GM18520 (cell line): Measurements from ENCODE around the gene AQP1.

Experiments
- ATAC-seq: cut with Tn5 transposase; IDR thresholded peaks from one replicate; pipeline ENCODE4 v1.9.1; 2021; ENCODE audit not compliant: unreplicated experiment

The AQP1 gene

GRCh38 chr7:30881448-30881847 lies 30.2 kb upstream of the AQP1 start:
- no peak for ATAC-seq

GRCh38 chr7:30884881-30885280 lies 26.8 kb upstream of the AQP1 start:
- ATAC-seq = no peak

GRCh38 chr7:30886608-30887011 lies 25.0 kb upstream of the AQP1 start:
- no peak for ATAC-seq

GRCh38 chr7:30887464-30887872 lies 24.2 kb upstream of the AQP1 start:
- no peak for ATAC-seq

- ATAC-seq = no peak
Measured at GRCh38 chr7:30888747-30889146, 22.9 kb upstream of the AQP1 start.

- no peak for ATAC-seq
Measured at GRCh38 chr7:30890226-30890625, 21.4 kb upstream of the AQP1 start.

- no peak for ATAC-seq
Measured at GRCh38 chr7:30893357-30893756, 18.3 kb upstream of the AQP1 start.

GRCh38 chr7:30894009-30894408 lies 17.6 kb upstream of the AQP1 start:
- no peak for ATAC-seq

- no peak for ATAC-seq
Measured at GRCh38 chr7:30894866-30895605, 16.6 kb upstream of the AQP1 start.

- no peak for ATAC-seq
Measured at GRCh38 chr7:30896036-30896435, 15.6 kb upstream of the AQP1 start.

- no peak for ATAC-seq
Measured at GRCh38 chr7:30896783-30897637, 14.6 kb upstream of the AQP1 start.

GRCh38 chr7:30897770-30898169 lies 13.9 kb upstream of the AQP1 start:
- no peak for ATAC-seq

GRCh38 chr7:30898411-30898810 lies 13.2 kb upstream of the AQP1 start:
- ATAC-seq = no peak

- ATAC-seq = no peak
Measured at GRCh38 chr7:30899066-30899465, 12.6 kb upstream of the AQP1 start.

GRCh38 chr7:30899630-30900029 lies 12.0 kb upstream of the AQP1 start:
- no peak for ATAC-seq

GRCh38 chr7:30900053-30900452 lies 11.6 kb upstream of the AQP1 start:
- ATAC-seq = no peak

GRCh38 chr7:30900803-30901362 lies 10.8 kb upstream of the AQP1 start:
- ATAC-seq = no peak

- ATAC-seq = no peak
Measured at GRCh38 chr7:30901856-30902255, 9.8 kb upstream of the AQP1 start.

- ATAC-seq = no peak
Measured at GRCh38 chr7:30902466-30902865, 9.2 kb upstream of the AQP1 start.

GRCh38 chr7:30903146-30903545 lies 8.5 kb upstream of the AQP1 start:
- no peak for ATAC-seq

GRCh38 chr7:30904561-30904960 lies 7.1 kb upstream of the AQP1 start:
- no peak for ATAC-seq
